Loucy (cell line): ENCODE measurements around the gene NIP7.

Experiments used
- H2AFZ ChIP-seq: fragments of 200-600 bp; sonication (generic); 2 replicates; pipeline ENCODE4 v1.6.0; 2016; ENCODE audit warnings: antibody characterized with exemption, mild to moderate bottlenecking, low read length, moderate library complexity
- H3F3A ChIP-seq: fragments of 200-600 bp; 2 replicates; pipeline ENCODE4 v1.6.0; 2016; ENCODE audit warnings: antibody characterized with exemption, low read depth, mild to moderate bottlenecking
- H3K27me3 ChIP-seq: fragments of 200-600 bp; sonication (generic); 2 replicates; pipeline ENCODE4 v1.6.1; 2014; ENCODE audit warnings: low read length, mild to moderate bottlenecking; ENCODE audit not compliant: insufficient read depth, poor library complexity, severe bottlenecking
- H3K36me3 ChIP-seq: fragments of 200-600 bp; sonication (generic); 2 replicates; pipeline ENCODE4 v1.6.1; 2016; ENCODE audit warnings: low read length; ENCODE audit not compliant: insufficient read depth
- H3K4me1 ChIP-seq: fragments of 200-600 bp; sonication (generic); 2 replicates; pipeline ENCODE4 v1.5.1; 2014; ENCODE audit warnings: low read length, mild to moderate bottlenecking; ENCODE audit not compliant: insufficient read depth, poor library complexity, severe bottlenecking
- H3K4me2 ChIP-seq: fragments of 200-600 bp; sonication (generic); 2 replicates; pipeline ENCODE4 v1.6.0; 2014; ENCODE audit warnings: antibody characterized with exemption, low read length, low read depth, mild to moderate bottlenecking; ENCODE audit not compliant: poor library complexity, severe bottlenecking
- H3K4me3 ChIP-seq: fragments of 200-600 bp; sonication (generic); 2 replicates; pipeline ENCODE4 v1.5.1; 2014; ENCODE audit warnings: low read length, mild to moderate bottlenecking, mixed read lengths; ENCODE audit not compliant: poor library complexity, severe bottlenecking
- H3K79me2 ChIP-seq: fragments of 200-600 bp; sonication (generic); 2 replicates; pipeline ENCODE4 v1.6.1; 2014; ENCODE audit warnings: low read length; ENCODE audit not compliant: insufficient read depth
- H3K9ac ChIP-seq: fragments of 200-600 bp; sonication (generic); 2 replicates; pipeline ENCODE4 v1.6.0; 2014; ENCODE audit warnings: mild to moderate bottlenecking, low read depth, low read length, moderate library complexity; ENCODE audit not compliant: poor library complexity, severe bottlenecking
- H3K9me2 ChIP-seq: fragments of 200-600 bp; sonication (generic); replicated peaks from 2 replicates; pipeline ENCODE4 v1.6.1; 2016; ENCODE audit warnings: low read depth, low read length, mixed read lengths
- H3K9me3 ChIP-seq: fragments of 200-600 bp; sonication (generic); 2 replicates; pipeline ENCODE4 v1.6.1; 2014; ENCODE audit warnings: mild to moderate bottlenecking, antibody characterized with exemption, low read length, low read depth; ENCODE audit not compliant: insufficient read depth
- H4K20me1 ChIP-seq: fragments of 200-600 bp; sonication (generic); 2 replicates; pipeline ENCODE4 v1.6.0; 2014; ENCODE audit warnings: antibody characterized with exemption, low read length, mild to moderate bottlenecking; ENCODE audit not compliant: insufficient read depth, poor library complexity, severe bottlenecking
- EZH2phosphoT487 ChIP-seq: fragments of 200-600 bp; IDR thresholded peaks from 2 replicates; pipeline ENCODE4 v1.6.1; 2018; ENCODE audit warnings: antibody characterized with exemption, mild to moderate bottlenecking, moderate library complexity, borderline replicate concordance
- TF ChIP-seq, protein P1 (sequence below): fragments of 200-600 bp; sonication (generic); conservative IDR thresholded peaks from 2 replicates; pipeline ENCODE4 v1.5.1; 2014; ENCODE audit warnings: mild to moderate bottlenecking, antibody characterized with exemption, low read length

NIP7 gene

DNA sequence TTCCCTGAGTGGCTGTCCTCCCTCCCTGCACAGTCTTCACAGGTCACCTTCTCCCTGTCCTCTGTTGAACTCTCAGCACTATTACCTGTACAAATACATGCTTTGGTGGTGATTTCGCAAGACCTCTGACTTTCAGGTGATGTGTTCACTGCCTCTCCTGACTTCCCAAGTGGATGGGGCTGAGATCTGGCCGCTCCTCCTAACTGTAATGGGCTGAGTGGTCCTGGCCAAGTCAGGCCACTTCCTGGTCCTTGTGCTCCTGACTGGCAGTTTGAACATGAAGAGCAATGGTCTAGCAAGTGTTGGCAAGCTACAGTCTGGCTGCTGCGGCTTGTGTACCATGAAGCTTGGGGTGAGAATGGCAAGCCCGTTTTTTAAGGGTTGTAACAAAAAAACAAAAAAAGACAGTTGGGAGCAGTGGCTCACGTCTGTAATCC is 23.7 kb downstream of the NIP7 start:
- Histone ChIP-seq H2AFZ (no peak overlapping the region), H3K4me1 (no peaks in the 10 kb centered on the region)

DNA sequence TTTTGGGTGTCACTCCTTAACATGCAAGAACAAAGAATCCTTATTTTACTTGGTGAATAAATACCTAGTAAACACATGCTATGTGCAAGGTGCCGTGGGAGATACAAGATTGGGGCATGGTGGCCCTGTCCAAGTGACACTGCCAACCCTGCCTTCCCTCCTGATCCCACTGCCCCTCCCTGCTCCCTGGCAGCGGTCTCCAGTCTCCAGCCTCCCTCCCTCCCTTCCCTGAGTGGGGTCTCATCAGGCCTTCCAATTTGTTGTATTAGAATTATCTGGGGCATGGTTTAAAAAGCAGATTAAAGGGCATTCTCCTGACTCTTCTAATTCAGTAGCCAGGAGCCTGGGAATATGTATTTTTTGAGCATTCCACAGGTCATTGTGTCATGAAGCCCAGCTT is 24.5 kb downstream of the NIP7 start:
- no peak overlapping the region for H2AFZ ChIP-seq
- H3K27me3 ChIP-seq, result no peaks in the 10 kb centered on the region
- H3K4me3 ChIP-seq, result no peak overlapping the region
- H3K4me1 ChIP-seq, result peaks cover 3% of the 10 kb centered on the region
- TF ChIP-seq EZH2phosphoT487, result no peak
- TF ChIP-seq, protein P1, sequence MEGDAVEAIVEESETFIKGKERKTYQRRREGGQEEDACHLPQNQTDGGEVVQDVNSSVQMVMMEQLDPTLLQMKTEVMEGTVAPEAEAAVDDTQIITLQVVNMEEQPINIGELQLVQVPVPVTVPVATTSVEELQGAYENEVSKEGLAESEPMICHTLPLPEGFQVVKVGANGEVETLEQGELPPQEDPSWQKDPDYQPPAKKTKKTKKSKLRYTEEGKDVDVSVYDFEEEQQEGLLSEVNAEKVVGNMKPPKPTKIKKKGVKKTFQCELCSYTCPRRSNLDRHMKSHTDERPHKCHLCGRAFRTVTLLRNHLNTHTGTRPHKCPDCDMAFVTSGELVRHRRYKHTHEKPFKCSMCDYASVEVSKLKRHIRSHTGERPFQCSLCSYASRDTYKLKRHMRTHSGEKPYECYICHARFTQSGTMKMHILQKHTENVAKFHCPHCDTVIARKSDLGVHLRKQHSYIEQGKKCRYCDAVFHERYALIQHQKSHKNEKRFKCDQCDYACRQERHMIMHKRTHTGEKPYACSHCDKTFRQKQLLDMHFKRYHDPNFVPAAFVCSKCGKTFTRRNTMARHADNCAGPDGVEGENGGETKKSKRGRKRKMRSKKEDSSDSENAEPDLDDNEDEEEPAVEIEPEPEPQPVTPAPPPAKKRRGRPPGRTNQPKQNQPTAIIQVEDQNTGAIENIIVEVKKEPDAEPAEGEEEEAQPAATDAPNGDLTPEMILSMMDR, result no peak
- no peak overlapping the region for H3K9ac ChIP-seq
- peaks cover 46% of the 10 kb centered on the region; the same call in 1 of the 2 replicates for H3K36me3 ChIP-seq
- no peaks in the 10 kb centered on the region for H3K79me2 ChIP-seq
- H3K9me3 ChIP-seq, result no peaks in the 10 kb centered on the region
- no peaks in the 10 kb centered on the region for H3F3A ChIP-seq
- H3K9me2 ChIP-seq, result no peaks in the 10 kb centered on the region
- H4K20me1 ChIP-seq, result no peaks in the 10 kb centered on the region
- no peak overlapping the region for H3K4me2 ChIP-seq

More for the DNA sequence above, 23.7 kb downstream of the NIP7 start:
- Histone ChIP-seq H3K27me3 (no peaks in the 10 kb centered on the region), H3K4me3 (no peak overlapping the region), H3K9me2 (no peaks in the 10 kb centered on the region), H3F3A (no peaks in the 10 kb centered on the region), H4K20me1 (no peaks in the 10 kb centered on the region), H3K9ac (no peak overlapping the region), H3K79me2 (no peaks in the 10 kb centered on the region), H3K36me3 (peaks cover 41% of the 10 kb centered on the region; the same call in 1 of the 2 replicates), H3K4me2 (no peak overlapping the region), H3K9me3 (no peaks in the 10 kb centered on the region)
- TF ChIP-seq, protein P1, result no peak
- TF ChIP-seq EZH2phosphoT487, result no peak

DNA sequence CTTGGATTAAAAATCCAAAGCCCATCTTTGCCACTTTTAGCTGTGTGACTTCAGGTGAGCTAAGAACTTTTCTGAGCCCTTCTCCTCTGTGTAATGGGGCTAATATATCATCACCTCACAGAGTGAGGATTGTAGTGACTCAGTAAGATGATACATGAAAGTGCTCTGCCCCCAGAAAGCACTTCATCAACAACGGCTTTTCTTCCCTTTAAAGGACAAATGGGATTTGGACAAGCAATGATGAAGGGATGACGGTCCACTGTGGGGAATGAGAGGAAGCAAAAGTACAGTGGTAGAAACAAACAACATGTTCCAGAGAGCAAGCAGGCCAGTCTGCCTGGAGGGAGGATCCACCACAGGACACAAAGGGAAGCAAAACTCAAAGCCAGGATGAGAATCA is 26.3 kb downstream of the NIP7 start:
- peaks cover 3% of the 10 kb centered on the region for H3K4me1 ChIP-seq
- no peaks in the 10 kb centered on the region for H3K9me2 ChIP-seq
- no peak overlapping the region for H3K9ac ChIP-seq
- no peaks in the 10 kb centered on the region for H3K9me3 ChIP-seq
- H3K4me3 ChIP-seq, result no peak overlapping the region
- no peaks in the 10 kb centered on the region for H3K27me3 ChIP-seq
- no peak for TF ChIP-seq EZH2phosphoT487
- TF ChIP-seq, protein P1, result no peak
- H4K20me1 ChIP-seq, result no peaks in the 10 kb centered on the region
- peaks cover 62% of the 10 kb centered on the region; the same call in 1 of the 2 replicates for H3K36me3 ChIP-seq
- H3F3A ChIP-seq, result no peaks in the 10 kb centered on the region
- H3K4me2 ChIP-seq, result no peak overlapping the region
- H3K79me2 ChIP-seq, result no peaks in the 10 kb centered on the region
- H2AFZ ChIP-seq, result no peak overlapping the region
